GM23338 (cell line): Measurements from ENCODE around the gene MAFF. TPM values are rescaled to one million over a fixed set of nuclear protein-coding genes. Genes with fewer than 3 reads are reported as not detected.

Source experiments
- ATAC-seq: fragments of 200-7000 bp; cut with Tn5 transposase; 3 replicates; pipeline ENCODE4 v1.9.1; 2020
- DNase-seq: peaks from one replicate; pipeline ENCODE4 v3.0.0-alpha.2; 2015; ENCODE audit warnings: low spot score
- H2AFZ ChIP-seq: fragments of 200-600 bp; sonication (generic); 2 replicates; pipeline ENCODE4 v1.8.0; 2016; ENCODE audit warnings: antibody characterized with exemption, mild to moderate bottlenecking, moderate library complexity
- H3F3A ChIP-seq: fragments of 200-600 bp; sonication (generic); replicated peaks from 2 replicates; pipeline ENCODE4 v1.8.0; 2017; ENCODE audit warnings: antibody characterized with exemption, mixed run types, low read depth
- H3K27ac ChIP-seq: fragments of 200-600 bp; sonication (generic); 2 replicates; pipeline ENCODE4 v1.6.1; 2016; ENCODE audit warnings: low read depth
- H3K27me3 ChIP-seq: fragments of 200-600 bp; sonication (generic); 2 replicates; pipeline ENCODE4 v1.8.0; 2016; ENCODE audit warnings: mild to moderate bottlenecking, mixed run types, moderate library complexity; ENCODE audit not compliant: insufficient read depth
- H3K36me3 ChIP-seq: fragments of 200-600 bp; sonication (generic); 2 replicates; pipeline ENCODE4 v1.8.0; 2016; ENCODE audit warnings: mild to moderate bottlenecking; ENCODE audit not compliant: insufficient read depth
- H3K4me1 ChIP-seq: fragments of 200-600 bp; sonication (generic); 2 replicates; pipeline ENCODE4 v1.8.0; 2016; ENCODE audit warnings: mild to moderate bottlenecking, moderate library complexity; ENCODE audit not compliant: insufficient read depth
- H3K4me2 ChIP-seq: fragments of 200-600 bp; sonication (generic); 2 replicates; pipeline ENCODE4 v1.7.1; 2017; ENCODE audit warnings: mixed run types
- H3K4me3 ChIP-seq: fragments of 200-600 bp; sonication (generic); 2 replicates; pipeline ENCODE4 v1.6.1; 2016; ENCODE audit warnings: mixed run types
- H3K79me2 ChIP-seq: fragments of 200-600 bp; sonication (generic); replicated peaks from 2 replicates; pipeline ENCODE4 v1.8.0; 2017; ENCODE audit warnings: mild to moderate bottlenecking; ENCODE audit not compliant: insufficient read depth
- H3K9me2 ChIP-seq: fragments of 200-600 bp; sonication (generic); 2 replicates; pipeline ENCODE4 v1.8.0; 2017; ENCODE audit not compliant: insufficient read depth
- H4K20me1 ChIP-seq: fragments of 200-600 bp; sonication (generic); replicated peaks from 2 replicates; pipeline ENCODE4 v1.8.0; 2017; ENCODE audit warnings: mild to moderate bottlenecking; ENCODE audit not compliant: insufficient read depth
- H3K27ac Mint-ChIP-seq: 2 replicates; pipeline ENCODE4 v1.8.0; 2020; ENCODE audit warnings: inconsistent platforms, mild to moderate bottlenecking, moderate library complexity, mixed read lengths
- H3K27me3 Mint-ChIP-seq: 3 replicates; pipeline ENCODE4 v1.8.0; 2022; ENCODE audit warnings: low read depth, mild to moderate bottlenecking, moderate library complexity, mixed read lengths, inconsistent platforms; ENCODE audit not compliant: insufficient read depth, poor library complexity
- H3K36me3 Mint-ChIP-seq: 3 replicates; pipeline ENCODE4 v1.8.0; 2021; ENCODE audit warnings: low read depth, mild to moderate bottlenecking, inconsistent platforms, moderate library complexity, mixed read lengths
- H3K4me1 Mint-ChIP-seq: 3 replicates; pipeline ENCODE4 v1.8.0; 2020; ENCODE audit warnings: mild to moderate bottlenecking, inconsistent platforms, mixed read lengths
- H3K4me3 Mint-ChIP-seq: 3 replicates; pipeline ENCODE4 v1.8.0; 2021; ENCODE audit warnings: moderate library complexity, mild to moderate bottlenecking, inconsistent platforms, mixed read lengths
- H3K9me3 Mint-ChIP-seq: 3 replicates; pipeline ENCODE4 v1.8.0; 2020; ENCODE audit warnings: moderate library complexity, mild to moderate bottlenecking, inconsistent platforms, mixed read lengths
- CREB1 ChIP-seq: fragments of 250-450 bp; sonication (Bioruptor Pico); IDR thresholded peaks from 2 replicates; pipeline ENCODE4 v1.5.0; 2020; ENCODE audit warnings: low read depth, mild to moderate bottlenecking, moderate library complexity
- EZH2 ChIP-seq: fragments of 200-600 bp; sonication (generic); IDR thresholded peaks from one replicate; pipeline ENCODE4 v1.8.0; 2017; ENCODE audit warnings: antibody characterized with exemption, mild to moderate bottlenecking, low read depth; ENCODE audit not compliant: unreplicated experiment
- EZH2phosphoT487 ChIP-seq: fragments of 200-600 bp; sonication (generic); IDR thresholded peaks from one replicate; pipeline ENCODE4 v1.8.1; 2018; ENCODE audit warnings: antibody characterized with exemption; ENCODE audit not compliant: unreplicated experiment
- NANOG ChIP-seq: IDR thresholded peaks from 2 replicates; pipeline ENCODE4 v1.6.1; 2016; ENCODE audit warnings: antibody characterized with exemption, borderline replicate concordance
- STAT1 ChIP-seq: IDR thresholded peaks from one replicate; pipeline ENCODE4 v1.6.1; 2016; ENCODE audit warnings: antibody characterized with exemption; ENCODE audit not compliant: unreplicated experiment
- ZNF114 ChIP-seq: fragments of 250-450 bp; sonication (Bioruptor Pico); IDR thresholded peaks from 2 replicates; pipeline ENCODE4 v1.5.0; 2020; ENCODE audit warnings: mild to moderate bottlenecking, moderate library complexity
- ZNF331 ChIP-seq: fragments of 250-450 bp; sonication (Bioruptor Pico); IDR thresholded peaks from 2 replicates; pipeline ENCODE4 v1.5.0; 2020; ENCODE audit warnings: low read depth, mild to moderate bottlenecking, moderate library complexity
- ZNF462 ChIP-seq: fragments of 250-450 bp; sonication (Bioruptor Pico); IDR thresholded peaks from 2 replicates; pipeline ENCODE4 v1.5.0; 2020; ENCODE audit warnings: mild to moderate bottlenecking, moderate library complexity
- polyA plus RNA-seq: library from polyadenylated mRNA; unstranded; fragments of >200 nt; fragmentation: Nextera tagmentation; extraction: Ambion mirVana; gene quantifications from 2 replicates; pipeline ENCODE4 v1.2.1, GENCODE V29; 2016
- total RNA-seq: library from RNA; depleted of rRNA; stranded (reverse); fragments of >200 nt; shearing (Covaris generic); gene quantifications from 2 replicates; pipeline ENCODE4 v1.2.3, GENCODE V29; 2014
- TF ChIP-seq, protein P1 (sequence below), 2 experiments: fragments of 200-600 bp in 1 of 2; sonication (generic) in 1 of 2; conservative IDR thresholded peaks; 2 replicates each; pipeline versions ENCODE4 v1.5.1 to v1.6.1; 2016 to 2017; ENCODE audit warnings: antibody characterized with exemption in 2 of 2, low read depth in 2 of 2, mild to moderate bottlenecking in 2 of 2, moderate library complexity in 1 of 2
- TF ChIP-seq, protein P2 (sequence below): IDR thresholded peaks from 2 replicates; pipeline ENCODE4 v1.6.1; 2016; ENCODE audit warnings: antibody characterized with exemption

The MAFF gene
- total and polyA plus RNA-seq, 2 experiments from 2014 or later = 2.2 to 8.9 TPM

- TF ChIP-seq, protein P1, sequence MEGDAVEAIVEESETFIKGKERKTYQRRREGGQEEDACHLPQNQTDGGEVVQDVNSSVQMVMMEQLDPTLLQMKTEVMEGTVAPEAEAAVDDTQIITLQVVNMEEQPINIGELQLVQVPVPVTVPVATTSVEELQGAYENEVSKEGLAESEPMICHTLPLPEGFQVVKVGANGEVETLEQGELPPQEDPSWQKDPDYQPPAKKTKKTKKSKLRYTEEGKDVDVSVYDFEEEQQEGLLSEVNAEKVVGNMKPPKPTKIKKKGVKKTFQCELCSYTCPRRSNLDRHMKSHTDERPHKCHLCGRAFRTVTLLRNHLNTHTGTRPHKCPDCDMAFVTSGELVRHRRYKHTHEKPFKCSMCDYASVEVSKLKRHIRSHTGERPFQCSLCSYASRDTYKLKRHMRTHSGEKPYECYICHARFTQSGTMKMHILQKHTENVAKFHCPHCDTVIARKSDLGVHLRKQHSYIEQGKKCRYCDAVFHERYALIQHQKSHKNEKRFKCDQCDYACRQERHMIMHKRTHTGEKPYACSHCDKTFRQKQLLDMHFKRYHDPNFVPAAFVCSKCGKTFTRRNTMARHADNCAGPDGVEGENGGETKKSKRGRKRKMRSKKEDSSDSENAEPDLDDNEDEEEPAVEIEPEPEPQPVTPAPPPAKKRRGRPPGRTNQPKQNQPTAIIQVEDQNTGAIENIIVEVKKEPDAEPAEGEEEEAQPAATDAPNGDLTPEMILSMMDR (conservative IDR thresholded peaks at IDR 0.05; ENCODE audit: low read depth in 2 of 2) = no peak
Measured at GRCh38 chr22:38247713-38248112, 45.9 kb downstream of the MAFF start (continued).

- Mint-ChIP-seq H3K27ac (peak overlapping the region; percentile 27; the same call in 1 of the 2 replicates), H3K4me1 (peaks cover 5% of the 10 kb centered on the region), H3K27me3 (peaks cover 11% of the 10 kb centered on the region), H3K36me3 (peaks cover 28% of the 10 kb centered on the region), H3K9me3 (no peaks in the 10 kb centered on the region), H3K4me3 (no peak overlapping the region)
- Histone ChIP-seq H4K20me1 (peaks cover 24% of the 10 kb centered on the region), H3K4me1 (no peaks in the 10 kb centered on the region), H3K27ac (no peak overlapping the region), H3K27me3 (no peaks in the 10 kb centered on the region), H3K79me2 (peaks cover 52% of the 10 kb centered on the region), H3K36me3 (no peaks in the 10 kb centered on the region), H3F3A (no peaks in the 10 kb centered on the region), H3K4me2 (no peak overlapping the region), H3K4me3 (no peak overlapping the region), H2AFZ (no peak overlapping the region), H3K9me2 (no peaks in the 10 kb centered on the region)
- ATAC-seq (no peak), DNase-seq (no peak)
- TF ChIP-seq, protein P2, sequence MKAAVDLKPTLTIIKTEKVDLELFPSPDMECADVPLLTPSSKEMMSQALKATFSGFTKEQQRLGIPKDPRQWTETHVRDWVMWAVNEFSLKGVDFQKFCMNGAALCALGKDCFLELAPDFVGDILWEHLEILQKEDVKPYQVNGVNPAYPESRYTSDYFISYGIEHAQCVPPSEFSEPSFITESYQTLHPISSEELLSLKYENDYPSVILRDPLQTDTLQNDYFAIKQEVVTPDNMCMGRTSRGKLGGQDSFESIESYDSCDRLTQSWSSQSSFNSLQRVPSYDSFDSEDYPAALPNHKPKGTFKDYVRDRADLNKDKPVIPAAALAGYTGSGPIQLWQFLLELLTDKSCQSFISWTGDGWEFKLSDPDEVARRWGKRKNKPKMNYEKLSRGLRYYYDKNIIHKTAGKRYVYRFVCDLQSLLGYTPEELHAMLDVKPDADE = no peak
- TF ChIP-seq ZNF114 (CRISPR knock-in tag) (no peak), EZH2 (no peak)
Measured at GRCh38 chr22:38248280-38248679, 46.5 kb downstream of the MAFF start.

- Mint-ChIP-seq H3K27ac (no peak overlapping the region), H3K27me3 (peaks cover 9% of the 10 kb centered on the region), H3K4me3 (no peak overlapping the region), H3K4me1 (no peaks in the 10 kb centered on the region; the same call in 2 of the 3 replicates), H3K9me3 (no peaks in the 10 kb centered on the region), H3K36me3 (peaks cover 19% of the 10 kb centered on the region)
- H3K4me1 ChIP-seq = no peaks in the 10 kb centered on the region
- H4K20me1 ChIP-seq = peaks cover 24% of the 10 kb centered on the region
- peaks cover 62% of the 10 kb centered on the region for H3K79me2 ChIP-seq
- H3K27me3 ChIP-seq = no peaks in the 10 kb centered on the region
- H3K4me2 ChIP-seq = no peak overlapping the region
- H3K4me3 ChIP-seq = no peak overlapping the region
- H3F3A ChIP-seq = no peaks in the 10 kb centered on the region
- no peaks in the 10 kb centered on the region for H3K9me2 ChIP-seq
- H3K36me3 ChIP-seq = no peaks in the 10 kb centered on the region
- H3K27ac ChIP-seq = no peak overlapping the region
- ATAC-seq (no peak), DNase-seq (no peak)
- H2AFZ ChIP-seq = no peak overlapping the region
- TF ChIP-seq STAT1 (no peak), ZNF331 (CRISPR knock-in tag) (no peak), EZH2phosphoT487 (no peak), NANOG (no peak), ZNF462 (CRISPR knock-in tag) (no peak), CREB1 (CRISPR knock-in tag) (no peak)
Measured at GRCh38 chr22:38249301-38249700, 47.5 kb downstream of the MAFF start.
